ENCODE results near the gene NTSR1.

The NTSR1 gene

DNA sequence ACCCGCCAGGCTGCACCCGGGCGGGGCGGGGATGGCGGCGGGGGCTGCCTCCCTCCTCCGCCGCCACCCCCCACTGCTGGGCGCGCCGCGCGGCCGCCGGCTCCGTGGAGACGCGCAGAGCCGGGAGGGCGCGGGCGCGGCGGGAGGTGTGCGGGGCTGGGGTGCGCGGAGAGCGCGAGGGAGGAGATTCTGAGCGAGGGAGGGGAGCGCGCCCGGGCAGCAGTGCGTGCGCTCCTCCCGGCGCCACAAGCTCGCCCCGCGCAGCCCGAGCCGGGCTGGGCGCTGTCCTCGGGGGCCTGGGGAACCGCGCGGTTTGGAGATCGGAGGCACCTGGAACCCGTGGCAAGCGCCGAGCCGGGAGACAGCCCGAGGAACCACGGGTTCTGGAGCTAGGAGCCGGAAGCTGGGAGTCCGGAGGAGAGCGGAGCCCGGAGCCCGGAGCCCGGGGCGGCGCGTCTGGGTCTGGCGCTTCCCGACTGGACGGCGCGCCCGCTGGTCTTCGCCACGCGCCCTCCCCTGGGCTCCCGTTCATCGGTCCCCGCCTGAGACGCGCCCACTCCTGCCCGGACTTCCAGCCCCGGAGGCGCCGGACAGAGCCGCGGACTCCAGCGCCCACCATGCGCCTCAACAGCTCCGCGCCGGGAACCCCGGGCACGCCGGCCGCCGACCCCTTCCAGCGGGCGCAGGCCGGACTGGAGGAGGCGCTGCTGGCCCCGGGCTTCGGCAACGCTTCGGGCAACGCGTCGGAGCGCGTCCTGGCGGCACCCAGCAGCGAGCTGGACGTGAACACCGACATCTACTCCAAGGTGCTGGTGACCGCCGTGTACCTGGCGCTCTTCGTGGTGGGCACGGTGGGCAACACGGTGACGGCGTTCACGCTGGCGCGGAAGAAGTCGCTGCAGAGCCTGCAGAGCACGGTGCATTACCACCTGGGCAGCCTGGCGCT, at the start of gene NTSR1:
Gene NTSR1, plus strand, starts transcription at position 246 of the 946 bp plus-strand sequence. Its CDS starts 372 bp downstream, at position 618.
- Histone ChIP-seq H4K20me1 (peaks cover 0 to 25% (median 7%) of the 10 kb centered on the region in 11 experiments; a peak in 7 of 22 replicates), H3K4me3 (peak within 1 kb of the TSS; percentile 50 to 72 (median 59)), H3K4me1 (peaks cover 36 to 63% (median 56%) of the 10 kb centered on the region in 10 experiments), H3K27me3 (peaks cover 45 to 51% (median 50%) of the 10 kb centered on the region in 11 experiments), H3K27ac (no peak within 1 kb of the TSS), H3K36me3 (no peaks in the 10 kb centered on the region), H3K9ac (peak within 1 kb of the TSS in 8 of 11 experiments; percentile 6 to 50 (median 26); a peak in 6 of 22 replicates), H3K9me3 (replicated peaks in 1 of 11) (no peaks in the 10 kb centered on the region), H3K4me2 (peak within 1 kb of the TSS; percentile 91 to 97 (median 96))
- no peak for TF ChIP-seq Cebpa-rat (IDR thresholded peaks at IDR 0.05)

DNA sequence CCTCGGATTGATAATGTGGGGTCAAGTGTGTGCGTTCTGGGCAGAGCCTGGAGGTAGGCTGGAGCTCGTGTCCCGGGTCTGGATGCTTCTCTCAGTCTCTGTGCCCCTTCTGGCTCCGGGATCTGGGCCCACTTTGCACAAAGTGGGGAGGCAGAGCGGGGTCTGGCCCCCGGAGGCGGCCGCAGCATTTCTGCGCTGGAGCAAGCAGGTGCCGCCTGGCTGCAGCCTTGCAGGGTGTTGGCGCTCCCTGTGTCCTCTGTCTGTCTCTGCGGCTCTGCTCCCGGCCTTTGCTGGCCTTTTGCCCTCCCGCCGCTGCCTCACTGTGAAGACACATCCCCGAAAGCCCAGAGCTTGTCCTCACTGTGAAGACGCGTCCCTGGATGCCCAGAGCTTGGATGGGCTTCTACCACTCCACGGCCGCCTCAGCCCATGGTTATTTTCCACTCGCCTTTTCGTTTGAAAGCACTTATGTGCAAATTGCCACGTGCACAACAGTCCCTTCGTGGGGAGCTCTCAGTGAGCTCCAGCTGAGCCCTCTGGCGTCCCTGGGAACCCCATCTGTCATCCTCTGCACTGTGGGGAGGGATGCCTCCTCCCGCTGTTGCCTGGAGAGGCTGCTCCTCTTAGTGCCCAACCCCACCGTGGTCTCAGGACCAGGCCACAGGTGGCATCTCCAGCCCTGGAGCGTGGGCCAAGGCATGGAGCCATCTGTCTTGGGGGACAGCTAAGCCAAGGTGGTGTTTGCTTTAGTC, 49.0 kb upstream of the NTSR1 start:
- H3K4me3 ChIP-seq = no peak overlapping the region
- peaks cover 18 to 93% (median 81%) of the 10 kb centered on the region in 11 experiments for H3K36me3 ChIP-seq
- no peak for TF ChIP-seq Cebpa-rat (IDR thresholded peaks at IDR 0.05)
- no peaks in the 10 kb centered on the region for H3K9me3 ChIP-seq (replicated peaks in 1 of 11)
- H3K27me3 ChIP-seq = no peaks in the 10 kb centered on the region
- H3K27ac ChIP-seq = peak overlapping the region in 2 of 11 experiments; percentile 36 to 64; a peak in 2 of 22 replicates
- peak overlapping the region in 5 of 11 experiments; percentile 13 to 71 (median 39); a peak in 4 of 22 replicates for H3K9ac ChIP-seq
- H4K20me1 ChIP-seq = peaks cover 22 to 88% (median 66%) of the 10 kb centered on the region in 11 experiments
- peaks cover 5 to 97% (median 12%) of the 10 kb centered on the region in 10 experiments; a peak in 17 of 20 replicates for H3K4me1 ChIP-seq
- peak overlapping the region in 3 of 11 experiments; percentile 72 to 93 (median 80); a peak in 6 of 22 replicates for H3K4me2 ChIP-seq

DNA sequence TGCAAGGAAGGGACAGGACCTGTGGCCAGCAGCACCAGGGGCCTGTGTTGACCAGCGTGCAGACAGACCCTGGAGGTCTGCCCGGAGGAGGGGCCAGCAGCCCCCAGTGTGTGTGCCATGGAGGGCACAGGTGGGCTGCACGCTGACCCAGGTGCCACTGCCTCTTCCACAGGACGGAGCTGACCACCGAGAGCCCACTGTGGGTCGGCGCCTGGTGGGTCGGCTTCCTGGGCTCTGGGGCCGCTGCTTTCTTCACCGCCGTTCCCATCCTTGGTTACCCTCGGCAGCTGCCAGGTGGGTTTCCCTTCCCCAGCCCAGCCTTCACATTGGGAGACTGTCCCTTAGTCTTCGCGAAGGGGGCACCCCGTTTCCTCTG, 48.4 kb upstream of the NTSR1 start:
- H4K20me1 ChIP-seq = peaks cover 19 to 87% (median 60%) of the 10 kb centered on the region in 11 experiments
- no peaks in the 10 kb centered on the region for H3K27me3 ChIP-seq
- no peak for TF ChIP-seq Cebpa-rat (IDR thresholded peaks at IDR 0.05)
- peak overlapping the region in 2 of 11 experiments; percentile 80 to 93; a peak in 4 of 22 replicates for H3K4me2 ChIP-seq
- no peaks in the 10 kb centered on the region for H3K9me3 ChIP-seq (replicated peaks in 1 of 11)
- H3K4me1 ChIP-seq = peaks cover 5 to 97% (median 14%) of the 10 kb centered on the region in 10 experiments; a peak in 17 of 20 replicates
- H3K36me3 ChIP-seq = peaks cover 18 to 93% (median 83%) of the 10 kb centered on the region in 11 experiments
- no peak overlapping the region for H3K27ac ChIP-seq
- H3K9ac ChIP-seq = peak overlapping the region in 4 of 11 experiments; percentile 13 to 71 (median 39); a peak in 1 of 22 replicates
- no peak overlapping the region for H3K4me3 ChIP-seq

DNA sequence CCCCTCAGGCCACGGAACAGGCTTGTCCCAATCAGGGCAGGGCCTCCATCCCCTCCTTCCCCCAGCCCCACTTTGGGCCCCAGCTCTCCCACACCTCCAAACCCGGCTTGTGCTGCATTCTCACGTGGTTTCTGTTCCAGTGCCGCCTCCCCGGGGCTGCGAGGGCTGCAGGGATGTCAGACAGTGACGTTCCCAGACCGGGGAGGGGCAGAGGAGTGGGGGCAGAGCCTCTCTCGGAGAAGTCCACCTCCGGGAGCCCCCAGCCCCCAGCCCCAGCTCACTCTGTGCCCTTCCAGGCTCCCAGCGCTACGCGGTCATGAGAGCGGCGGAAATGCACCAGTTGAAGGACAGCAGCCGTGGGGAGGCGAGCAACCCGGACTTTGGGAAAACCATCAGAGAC, 47.9 kb upstream of the NTSR1 start:
- Histone ChIP-seq H3K27me3 (no peaks in the 10 kb centered on the region), H4K20me1 (peaks cover 18 to 83% (median 55%) of the 10 kb centered on the region in 11 experiments)
- no peak for TF ChIP-seq Cebpa-rat (IDR thresholded peaks at IDR 0.05)

DNA sequence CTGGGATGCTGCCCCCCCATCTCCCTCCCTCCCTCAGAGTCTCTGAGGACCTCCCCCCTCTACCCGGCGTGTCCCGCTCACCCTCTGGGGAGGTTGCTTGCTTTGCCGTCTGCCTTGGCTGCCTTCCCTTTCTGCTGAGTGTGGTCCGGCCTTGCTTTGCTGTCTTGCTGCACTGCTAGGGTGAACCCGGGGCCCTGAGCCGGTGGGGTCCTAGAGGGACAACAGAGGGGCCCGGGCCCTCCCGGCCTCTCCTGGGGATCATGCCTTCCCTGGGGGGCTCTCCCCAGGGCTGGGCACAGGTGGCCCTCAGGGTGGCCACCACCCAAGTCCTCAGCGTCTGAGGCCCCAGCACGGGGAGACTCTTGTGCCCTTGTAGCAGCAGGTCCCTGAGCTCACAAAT, 47.0 kb upstream of the NTSR1 start:
- no peaks in the 10 kb centered on the region for H3K9me3 ChIP-seq (replicated peaks in 1 of 11)
- H3K36me3 ChIP-seq = peaks cover 15 to 88% (median 76%) of the 10 kb centered on the region in 11 experiments
- no peak for TF ChIP-seq Cebpa-rat (IDR thresholded peaks at IDR 0.05)
- peak overlapping the region in 6 of 11 experiments; percentile 5 to 77 (median 57); a peak in 10 of 22 replicates for H3K27ac ChIP-seq
- H3K4me3 ChIP-seq = no peak overlapping the region
- H3K27me3 ChIP-seq = no peaks in the 10 kb centered on the region
- peaks cover 5 to 93% (median 19%) of the 10 kb centered on the region in 10 experiments; a peak in 17 of 20 replicates for H3K4me1 ChIP-seq
- H3K4me2 ChIP-seq = peak overlapping the region in 4 of 11 experiments; percentile 34 to 93 (median 85); a peak in 7 of 22 replicates
- peaks cover 10 to 80% (median 47%) of the 10 kb centered on the region in 11 experiments for H4K20me1 ChIP-seq
- peak overlapping the region in 7 of 11 experiments; percentile 23 to 72 (median 45); a peak in 11 of 22 replicates for H3K9ac ChIP-seq

More for the DNA sequence above, 47.9 kb upstream of the NTSR1 start:
- H3K4me3 ChIP-seq = no peak overlapping the region
- H3K9ac ChIP-seq = peak overlapping the region in 2 of 11 experiments; percentile 55 to 72; a peak in 2 of 22 replicates
- H3K4me2 ChIP-seq = peak overlapping the region in 3 of 11 experiments; percentile 81 to 93 (median 89); a peak in 5 of 22 replicates
- H3K27ac ChIP-seq = no peak overlapping the region
- peaks cover 5 to 96% (median 18%) of the 10 kb centered on the region in 10 experiments; a peak in 17 of 20 replicates for H3K4me1 ChIP-seq
- H3K9me3 ChIP-seq (replicated peaks in 1 of 11) = no peaks in the 10 kb centered on the region
- H3K36me3 ChIP-seq = peaks cover 18 to 91% (median 80%) of the 10 kb centered on the region in 11 experiments

DNA sequence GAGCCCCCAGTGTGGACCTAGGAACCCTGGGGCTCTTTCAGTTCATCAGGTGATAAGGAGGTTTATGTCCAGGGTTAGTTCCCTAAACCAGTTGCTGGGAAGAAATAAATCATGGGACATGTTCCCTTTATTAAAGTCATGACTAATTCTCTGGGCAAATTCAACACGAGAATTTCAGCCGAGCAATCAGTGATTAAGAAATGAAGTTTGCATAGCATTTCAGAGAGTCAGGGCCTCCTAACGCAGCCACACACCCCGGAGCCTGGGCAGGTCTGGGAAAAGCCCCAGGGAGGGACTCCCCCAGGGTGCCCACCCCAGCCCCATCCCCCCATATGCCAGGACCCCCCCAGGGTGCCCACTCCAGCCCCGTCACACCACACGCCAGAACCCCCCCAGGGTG, 46.2 kb upstream of the NTSR1 start:
- H3K9me3 ChIP-seq (replicated peaks in 1 of 11) = no peaks in the 10 kb centered on the region
- peak overlapping the region in 4 of 11 experiments; percentile 34 to 93 (median 85); a peak in 7 of 22 replicates for H3K4me2 ChIP-seq
- peaks cover 7 to 88% (median 71%) of the 10 kb centered on the region in 11 experiments for H3K36me3 ChIP-seq
- H3K4me3 ChIP-seq = no peak overlapping the region
- TF ChIP-seq Cebpa-rat (IDR thresholded peaks at IDR 0.05) = no peak
- peaks cover 5 to 93% (median 19%) of the 10 kb centered on the region in 10 experiments; a peak in 17 of 20 replicates for H3K4me1 ChIP-seq
- H3K27ac ChIP-seq = peak overlapping the region in 4 of 11 experiments; percentile 48 to 77 (median 70); a peak in 8 of 22 replicates
- H4K20me1 ChIP-seq = peaks cover 2 to 80% (median 42%) of the 10 kb centered on the region in 11 experiments; a peak in 21 of 22 replicates
- peak overlapping the region in 4 of 11 experiments; percentile 30 to 72 (median 61); a peak in 8 of 22 replicates for H3K9ac ChIP-seq
- no peaks in the 10 kb centered on the region for H3K27me3 ChIP-seq

DNA sequence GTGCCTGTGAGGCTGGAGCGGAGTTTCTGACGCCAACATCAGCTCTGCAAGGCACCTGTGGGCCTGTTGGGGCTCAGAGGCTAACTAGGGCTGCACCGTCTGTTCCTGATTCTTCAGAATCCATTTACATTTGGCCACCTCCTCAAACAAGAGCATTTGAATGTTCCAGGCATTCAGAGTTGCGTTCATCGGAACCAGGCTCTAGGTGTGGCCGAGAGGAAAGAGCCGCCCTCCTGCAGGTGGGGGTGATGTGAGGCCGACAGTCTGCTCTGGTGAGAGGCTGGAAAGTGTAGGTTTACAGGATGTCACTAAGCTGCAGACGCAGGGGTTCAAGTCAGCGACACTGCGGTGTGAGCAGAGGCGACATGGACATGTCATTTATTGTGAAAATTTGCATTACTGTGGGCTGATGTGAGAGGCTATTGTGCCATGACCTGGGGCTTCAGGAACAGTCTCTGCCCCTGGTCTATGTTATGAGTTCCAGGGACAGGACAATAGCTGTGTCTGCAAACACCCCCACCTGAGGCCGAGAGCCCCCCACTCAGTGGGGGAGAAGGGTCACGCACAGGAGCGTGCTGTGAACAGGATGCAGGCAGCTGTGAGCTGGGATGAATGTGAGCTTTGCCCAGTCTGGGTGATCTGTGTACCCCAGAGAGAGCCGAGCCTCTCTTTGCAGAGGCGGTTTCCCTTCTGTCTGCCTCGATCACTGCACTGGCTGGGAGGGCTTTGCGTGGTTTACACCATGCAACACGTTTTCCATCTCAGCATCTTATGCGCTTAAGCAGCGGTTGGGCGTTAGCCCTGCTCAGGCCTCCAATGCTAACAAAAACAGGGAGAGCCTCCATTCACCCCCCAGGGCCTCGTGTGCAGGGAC, 45.3 kb upstream of the NTSR1 start:
- TF ChIP-seq Cebpa-rat (IDR thresholded peaks at IDR 0.05) = no peak
- Histone ChIP-seq H3K9ac (peak overlapping the region in 1 of 11 experiments; percentile 41; a peak in 2 of 22 replicates), H4K20me1 (peaks cover 0 to 74% (median 41%) of the 10 kb centered on the region in 11 experiments; a peak in 20 of 22 replicates), H3K36me3 (peaks cover 6 to 88% (median 71%) of the 10 kb centered on the region in 11 experiments; a peak in 21 of 22 replicates), H3K9me3 (replicated peaks in 1 of 11) (no peaks in the 10 kb centered on the region), H3K27ac (peak overlapping the region in 3 of 11 experiments; percentile 27 to 48 (median 32); a peak in 1 of 22 replicates), H3K4me1 (peaks cover 5 to 93% (median 19%) of the 10 kb centered on the region in 10 experiments; a peak in 17 of 20 replicates), H3K27me3 (no peaks in the 10 kb centered on the region), H3K4me2 (peak overlapping the region in 3 of 11 experiments; percentile 52 to 57 (median 55); a peak in 6 of 22 replicates), H3K4me3 (no peak overlapping the region)
